GM08714 (cell line): ENCODE results near the gene CCDC126.

ENCODE experiments used
- H3K4me3 ChIP-seq: fragments of 200-500 bp; sonication (Bioruptor generic); 2 replicates; pipeline ENCODE4 v1.5.1; 2014; ENCODE audit warnings: mild to moderate bottlenecking, low read length, inconsistent platforms
- ZNF274 ChIP-seq: IDR thresholded peaks from 2 replicates; pipeline ENCODE4 v1.6.1; 2012; ENCODE audit warnings: mild to moderate bottlenecking, low read depth, low read length

Gene CCDC126

GRCh38 chr7:23607130-23607529 lies 9.9 kb downstream of the CCDC126 start:
- TF ChIP-seq ZNF274, result no peak
- no peak overlapping the region for H3K4me3 ChIP-seq

DNA sequence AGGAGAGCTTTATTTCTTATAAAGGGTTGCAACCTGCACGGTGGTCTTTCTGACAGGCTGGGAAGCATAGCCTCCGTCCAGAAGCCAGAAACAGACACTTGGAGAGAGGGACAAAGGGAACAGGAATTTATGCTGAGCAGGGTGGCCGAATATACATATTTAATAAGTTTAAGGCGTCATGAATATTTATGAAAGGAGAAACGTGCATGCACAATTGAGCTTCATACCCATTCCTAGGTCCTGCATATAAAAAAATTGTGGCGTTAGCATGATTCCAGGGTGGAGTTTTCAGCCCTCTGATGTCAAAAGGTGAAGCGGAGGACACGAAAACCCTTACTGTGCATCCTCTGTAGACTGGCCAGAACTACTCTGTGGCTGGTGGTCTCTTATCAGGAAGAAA lies 10.7 kb downstream of the CCDC126 start:
- TF ChIP-seq ZNF274, result no peak
- H3K4me3 ChIP-seq, result no peak overlapping the region

DNA sequence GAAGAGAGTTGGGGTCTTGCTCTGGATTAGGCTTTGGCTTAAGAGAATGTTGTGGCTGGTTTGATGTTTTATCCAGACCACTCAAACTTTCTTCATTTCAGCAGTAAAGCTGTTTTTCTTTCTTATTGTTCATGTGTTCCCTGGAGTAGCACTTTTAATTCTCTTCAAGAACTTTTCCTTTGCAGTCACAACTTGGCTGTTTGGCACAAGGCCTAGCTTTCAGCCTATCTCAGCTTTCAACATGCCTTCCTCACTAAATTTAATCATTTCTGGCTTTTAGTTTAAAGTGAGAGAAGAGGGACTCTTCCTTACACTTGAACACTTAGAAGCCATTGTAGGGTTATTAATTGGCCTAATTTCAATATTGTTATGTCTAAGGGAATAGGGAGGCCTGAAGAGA lies 18.1 kb downstream of the CCDC126 start:
- no peak for TF ChIP-seq ZNF274
- no peak overlapping the region for H3K4me3 ChIP-seq

DNA sequence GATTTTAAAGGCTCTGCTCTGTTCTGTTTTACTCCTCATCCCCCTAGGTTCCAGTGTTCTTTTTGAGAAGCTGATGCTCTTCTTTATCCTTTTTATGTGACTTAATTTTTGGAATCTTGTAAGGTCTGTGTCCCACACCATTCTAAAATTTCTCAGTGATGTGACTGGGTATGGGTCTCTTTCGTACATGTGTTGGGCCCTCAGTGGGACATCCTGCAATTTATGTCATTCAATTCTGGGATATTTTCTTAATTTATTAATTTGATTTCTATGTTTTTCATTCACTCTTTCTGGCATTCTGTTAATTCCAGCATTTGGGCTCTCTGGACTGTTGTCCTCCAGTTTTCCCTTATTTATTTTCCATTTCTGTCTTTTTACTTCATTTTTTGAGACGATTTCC lies 19.4 kb downstream of the CCDC126 start:
- TF ChIP-seq ZNF274, result no peak
- H3K4me3 ChIP-seq, result no peak overlapping the region

GRCh38 chr7:23617482-23617881 lies 20.3 kb downstream of the CCDC126 start:
- no peak overlapping the region for H3K4me3 ChIP-seq
- no peak for TF ChIP-seq ZNF274

DNA sequence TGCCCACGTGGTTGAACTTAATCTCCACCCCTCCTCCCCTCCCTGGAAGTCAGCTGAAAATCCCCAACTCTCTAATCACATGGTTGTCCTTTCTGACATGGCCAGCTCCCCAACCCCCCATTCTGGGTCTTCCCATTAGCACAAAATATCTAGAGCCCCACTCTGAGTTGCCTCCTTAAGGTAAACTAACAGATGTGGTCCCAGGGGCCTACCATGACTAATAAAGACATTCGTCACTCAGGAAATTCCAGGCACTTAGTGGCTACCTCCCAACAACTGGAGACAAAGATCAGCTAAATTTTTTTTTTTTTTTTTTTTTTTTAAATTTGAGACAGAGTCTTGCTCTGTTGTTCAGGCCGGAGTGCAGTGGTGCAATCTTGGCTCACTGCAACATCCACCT lies 21.1 kb downstream of the CCDC126 start:
- TF ChIP-seq ZNF274, result no peak
- H3K4me3 ChIP-seq, result no peak overlapping the region

- no peak for TF ChIP-seq ZNF274
Observed at GRCh38 chr7:23619141-23619540, 22.0 kb downstream of the CCDC126 start.

GRCh38 chr7:23622506-23622925 lies 25.3 kb downstream of the CCDC126 start:
- no peak overlapping the region for H3K4me3 ChIP-seq
- TF ChIP-seq ZNF274, result no peak

More at GRCh38 chr7:23619141-23619540, 22.0 kb downstream of the CCDC126 start:
- no peak overlapping the region for H3K4me3 ChIP-seq

DNA sequence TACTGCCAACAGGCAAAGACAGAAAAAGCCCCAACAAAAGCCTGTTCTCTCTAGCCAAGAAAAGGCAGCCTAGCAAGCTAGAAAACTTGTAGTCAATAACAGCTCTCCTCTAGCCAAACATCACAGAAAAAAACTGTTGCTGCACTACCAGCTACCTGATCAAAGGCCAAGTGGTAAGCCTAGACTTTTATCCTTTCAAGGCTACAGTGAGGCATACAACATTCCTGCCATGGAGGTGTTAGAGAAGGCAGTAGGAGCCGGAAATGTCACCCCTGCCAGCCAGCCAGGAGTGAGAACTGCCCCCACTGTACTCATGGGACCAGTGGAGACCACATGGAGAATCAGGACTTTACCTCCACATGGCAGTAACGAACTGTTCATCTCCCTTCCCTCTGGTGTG lies 31.2 kb downstream of the CCDC126 start:
- no peak for TF ChIP-seq ZNF274
- H3K4me3 ChIP-seq, result no peak overlapping the region

DNA sequence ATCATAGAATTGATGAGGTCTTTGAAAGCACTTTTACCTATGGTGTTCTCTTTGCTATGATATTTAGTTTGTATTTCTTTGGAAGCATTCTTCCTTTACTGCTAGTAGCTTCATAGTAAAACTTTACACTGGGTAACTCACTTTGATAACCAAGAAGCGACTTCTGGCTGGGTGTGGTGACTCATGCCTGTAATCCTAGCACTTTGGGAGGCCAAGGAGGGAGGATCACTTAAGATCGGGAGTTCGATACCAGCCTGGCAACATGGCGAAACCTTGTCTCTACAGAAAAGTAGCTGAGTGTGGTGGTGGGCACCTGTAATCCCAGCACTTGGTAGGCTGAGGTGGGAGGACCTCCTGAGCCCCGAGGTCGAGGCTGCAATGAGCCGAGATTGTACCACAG lies 36.2 kb downstream of the CCDC126 start:
- H3K4me3 ChIP-seq, result no peak overlapping the region
- TF ChIP-seq ZNF274, result no peak

GRCh38 chr7:23645822-23646221 lies 48.6 kb downstream of the CCDC126 start:
- no peak for TF ChIP-seq ZNF274
- no peak overlapping the region for H3K4me3 ChIP-seq

- H3K4me3 ChIP-seq, result no peak overlapping the region
- TF ChIP-seq ZNF274, result no peak
Observed at GRCh38 chr7:23653942-23654341, 56.8 kb downstream of the CCDC126 start.

DNA sequence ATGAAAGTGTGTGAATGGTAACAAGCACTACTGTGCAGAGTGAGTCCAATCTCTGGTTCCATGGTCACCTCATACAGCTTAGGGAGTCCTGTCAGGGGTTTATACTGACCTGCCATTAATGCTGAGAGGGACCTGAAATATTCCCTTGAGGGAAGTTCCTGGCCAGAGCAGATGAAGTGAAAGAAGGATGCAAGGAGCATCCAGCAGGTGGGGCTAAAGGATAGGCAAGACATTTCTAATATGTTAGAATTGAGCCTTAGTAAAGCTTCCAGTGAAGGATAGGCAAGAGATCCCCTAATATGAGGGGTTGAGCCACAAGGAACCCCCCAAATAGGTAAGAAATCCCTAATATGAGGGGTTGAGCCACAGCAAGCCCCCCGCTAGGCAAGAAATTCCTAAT lies 57.3 kb downstream of the CCDC126 start:
- TF ChIP-seq ZNF274, result no peak
- no peak overlapping the region for H3K4me3 ChIP-seq

GRCh38 chr7:23655433-23655832 lies 58.3 kb downstream of the CCDC126 start:
- no peak overlapping the region for H3K4me3 ChIP-seq
- TF ChIP-seq ZNF274, result no peak

- TF ChIP-seq ZNF274, result no peak
- H3K4me3 ChIP-seq, result no peak overlapping the region
Observed at GRCh38 chr7:23658831-23659427, 61.7 kb downstream of the CCDC126 start.

DNA sequence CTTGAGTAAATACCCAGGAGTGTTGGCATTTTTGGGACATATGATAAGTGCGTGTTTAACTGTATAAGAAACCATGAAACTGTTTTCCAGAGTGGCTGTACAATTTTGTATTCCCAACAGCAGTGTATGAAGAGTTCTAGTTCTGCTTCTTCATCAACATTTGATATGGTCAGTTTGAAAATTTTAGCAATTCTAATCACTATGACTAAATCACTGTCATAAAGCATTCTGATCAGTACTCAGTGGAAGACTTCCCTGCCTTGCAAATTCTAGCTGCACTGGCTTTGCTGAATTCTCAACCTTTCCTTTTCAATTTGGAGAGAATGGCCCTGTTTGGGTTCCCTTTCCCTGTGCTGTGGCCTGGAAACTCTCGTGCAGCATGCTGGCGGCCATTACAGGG lies 64.2 kb downstream of the CCDC126 start:
- no peak for TF ChIP-seq ZNF274
- no peak overlapping the region for H3K4me3 ChIP-seq
